Measurements from ENCODE around the gene ATXN1. TPM values are rescaled to one million over a fixed set of nuclear protein-coding genes. Genes with fewer than 3 reads are reported as not detected.

The ATXN1 gene
- polyA plus RNA-seq, 1 donor from 2014 or later = 28.2 TPM

DNA sequence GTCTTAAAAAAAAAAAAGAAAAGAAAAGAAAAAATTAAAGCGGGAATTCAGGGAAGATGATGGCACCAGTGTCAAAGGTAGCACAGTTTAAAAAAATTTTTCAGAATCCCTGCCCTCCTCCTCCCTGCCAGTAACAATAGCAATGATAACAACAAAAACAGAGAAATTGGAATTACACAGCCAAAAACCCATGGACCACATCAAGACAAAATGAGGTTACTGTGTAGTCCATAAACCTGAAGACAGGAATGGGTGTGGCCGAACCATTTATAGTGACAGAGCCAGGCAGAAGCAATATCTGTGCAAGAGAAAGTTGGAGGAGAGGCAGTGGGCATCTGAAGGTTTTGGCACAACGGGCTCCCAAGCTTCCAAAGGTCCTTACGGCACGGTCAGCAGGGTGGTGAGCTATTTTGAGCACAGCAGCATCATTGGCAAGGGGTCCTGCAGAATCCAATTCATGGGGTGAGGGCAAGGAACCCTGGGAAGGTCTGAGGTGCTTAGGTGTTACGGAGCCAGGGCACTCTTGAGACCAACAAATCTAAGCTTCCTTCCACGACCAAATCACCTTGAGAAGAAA, 320.5 kb downstream of the ATXN1 start:
- Histone ChIP-seq H3K9me2 (ENCODE audit: insufficient read depth, low read length) (no peaks in the 10 kb centered on the region), H3K4me3 (ENCODE audit: low read length) (no peak overlapping the region), H3K9me3 (ENCODE audit: low read length) (no peaks in the 10 kb centered on the region), H3K9ac (ENCODE audit: low read length) (no peak overlapping the region), H2AFZ (ENCODE audit: low read depth, low read length) (no peak overlapping the region), H3K79me2 (replicated peaks; ENCODE audit: insufficient read depth, low read length) (no peaks in the 10 kb centered on the region), H3K27me3 (ENCODE audit: insufficient read depth, low read depth, low read length) (no peaks in the 10 kb centered on the region), H3F3A (ENCODE audit: insufficient read depth, low read length, poor library complexity, severe bottlenecking) (no peaks in the 10 kb centered on the region), H3K27ac (ENCODE audit: low read length) (no peak overlapping the region), H4K20me1 (ENCODE audit: insufficient read depth) (no peaks in the 10 kb centered on the region), H3K4me2 (ENCODE audit: low read length) (no peak overlapping the region), H3K36me3 (ENCODE audit: insufficient read depth, low read length) (no peaks in the 10 kb centered on the region)
- TF ChIP-seq, protein P1, sequence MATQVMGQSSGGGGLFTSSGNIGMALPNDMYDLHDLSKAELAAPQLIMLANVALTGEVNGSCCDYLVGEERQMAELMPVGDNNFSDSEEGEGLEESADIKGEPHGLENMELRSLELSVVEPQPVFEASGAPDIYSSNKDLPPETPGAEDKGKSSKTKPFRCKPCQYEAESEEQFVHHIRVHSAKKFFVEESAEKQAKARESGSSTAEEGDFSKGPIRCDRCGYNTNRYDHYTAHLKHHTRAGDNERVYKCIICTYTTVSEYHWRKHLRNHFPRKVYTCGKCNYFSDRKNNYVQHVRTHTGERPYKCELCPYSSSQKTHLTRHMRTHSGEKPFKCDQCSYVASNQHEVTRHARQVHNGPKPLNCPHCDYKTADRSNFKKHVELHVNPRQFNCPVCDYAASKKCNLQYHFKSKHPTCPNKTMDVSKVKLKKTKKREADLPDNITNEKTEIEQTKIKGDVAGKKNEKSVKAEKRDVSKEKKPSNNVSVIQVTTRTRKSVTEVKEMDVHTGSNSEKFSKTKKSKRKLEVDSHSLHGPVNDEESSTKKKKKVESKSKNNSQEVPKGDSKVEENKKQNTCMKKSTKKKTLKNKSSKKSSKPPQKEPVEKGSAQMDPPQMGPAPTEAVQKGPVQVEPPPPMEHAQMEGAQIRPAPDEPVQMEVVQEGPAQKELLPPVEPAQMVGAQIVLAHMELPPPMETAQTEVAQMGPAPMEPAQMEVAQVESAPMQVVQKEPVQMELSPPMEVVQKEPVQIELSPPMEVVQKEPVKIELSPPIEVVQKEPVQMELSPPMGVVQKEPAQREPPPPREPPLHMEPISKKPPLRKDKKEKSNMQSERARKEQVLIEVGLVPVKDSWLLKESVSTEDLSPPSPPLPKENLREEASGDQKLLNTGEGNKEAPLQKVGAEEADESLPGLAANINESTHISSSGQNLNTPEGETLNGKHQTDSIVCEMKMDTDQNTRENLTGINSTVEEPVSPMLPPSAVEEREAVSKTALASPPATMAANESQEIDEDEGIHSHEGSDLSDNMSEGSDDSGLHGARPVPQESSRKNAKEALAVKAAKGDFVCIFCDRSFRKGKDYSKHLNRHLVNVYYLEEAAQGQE (IDR thresholded peaks at IDR 0.05; ENCODE audit: borderline replicate concordance) = no peak

DNA sequence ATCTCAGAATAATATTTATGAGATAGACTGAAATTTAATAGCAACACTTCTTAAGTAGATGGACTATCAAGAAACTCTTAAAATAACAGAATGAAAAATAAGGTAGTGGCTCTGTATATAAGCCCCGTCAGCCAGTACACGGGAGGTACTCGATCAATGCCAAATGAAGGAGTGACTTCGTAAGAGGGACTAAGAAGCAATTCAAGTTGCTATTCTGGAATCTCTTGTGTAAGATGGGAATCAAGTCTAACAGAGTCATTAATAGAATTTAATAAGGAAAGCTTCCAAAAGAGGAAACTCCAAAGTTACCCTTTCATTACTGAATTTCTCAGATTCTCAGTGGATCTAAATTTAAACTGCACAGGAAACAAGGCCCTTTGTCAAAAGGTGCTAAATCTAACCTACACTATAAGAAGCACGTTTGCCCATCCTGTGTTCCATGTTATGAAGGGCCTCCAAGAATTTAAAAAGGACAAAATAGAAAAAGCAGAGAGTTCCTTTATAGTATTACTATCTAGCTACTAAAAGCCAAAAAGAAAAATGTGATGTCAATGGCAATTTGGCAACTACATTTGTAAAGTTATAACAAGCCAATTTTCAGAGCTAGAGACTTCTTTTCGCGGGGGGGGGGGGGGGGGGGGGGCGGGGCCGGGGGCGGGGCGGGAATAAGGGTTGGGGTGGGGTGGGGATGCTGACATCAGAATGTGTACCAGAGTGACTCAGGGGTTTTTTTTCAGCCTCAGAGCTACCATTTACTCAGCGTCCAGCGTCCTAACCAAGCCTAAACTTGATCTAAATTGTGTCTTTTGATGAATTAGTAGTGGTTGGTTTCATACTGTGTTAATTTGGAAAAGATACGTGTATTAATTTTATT, 322.3 kb downstream of the ATXN1 start:
- no peak overlapping the region for H3K4me3 ChIP-seq (ENCODE audit: low read length)
- no peaks in the 10 kb centered on the region for H4K20me1 ChIP-seq (ENCODE audit: insufficient read depth)
- no peaks in the 10 kb centered on the region for H3K27me3 ChIP-seq (ENCODE audit: insufficient read depth, low read depth, low read length)
- H2AFZ ChIP-seq (ENCODE audit: low read depth, low read length) = no peak overlapping the region
- no peak overlapping the region for H3K4me2 ChIP-seq (ENCODE audit: low read length)
- no peaks in the 10 kb centered on the region for H3K79me2 ChIP-seq (replicated peaks; ENCODE audit: insufficient read depth, low read length)
- no peaks in the 10 kb centered on the region for H3K9me2 ChIP-seq (ENCODE audit: insufficient read depth, low read length)
- no peaks in the 10 kb centered on the region for H3F3A ChIP-seq (ENCODE audit: insufficient read depth, low read length, poor library complexity, severe bottlenecking)
- no peaks in the 10 kb centered on the region for H3K9me3 ChIP-seq (ENCODE audit: low read length)
- TF ChIP-seq SMC3 (conservative IDR thresholded peaks at IDR 0.05; ENCODE audit: poor library complexity) (no peak), POLR2AphosphoS5 (IDR thresholded peaks at IDR 0.05) (no peak), EZH2 (IDR thresholded peaks at IDR 0.05; ENCODE audit: borderline replicate concordance, insufficient read depth, low read length, poor library complexity, severe bottlenecking) (no peak), RAD21 (conservative IDR thresholded peaks at IDR 0.05) (no peak), MXI1 (conservative IDR thresholded peaks at IDR 0.05; ENCODE audit: poor library complexity, severe bottlenecking) (no peak), TAF1 (IDR thresholded peaks at IDR 0.05; ENCODE audit: low read depth) (no peak), EP300 (conservative IDR thresholded peaks at IDR 0.05; ENCODE audit: poor library complexity, severe bottlenecking) (no peak)
- TF ChIP-seq, protein P2, sequence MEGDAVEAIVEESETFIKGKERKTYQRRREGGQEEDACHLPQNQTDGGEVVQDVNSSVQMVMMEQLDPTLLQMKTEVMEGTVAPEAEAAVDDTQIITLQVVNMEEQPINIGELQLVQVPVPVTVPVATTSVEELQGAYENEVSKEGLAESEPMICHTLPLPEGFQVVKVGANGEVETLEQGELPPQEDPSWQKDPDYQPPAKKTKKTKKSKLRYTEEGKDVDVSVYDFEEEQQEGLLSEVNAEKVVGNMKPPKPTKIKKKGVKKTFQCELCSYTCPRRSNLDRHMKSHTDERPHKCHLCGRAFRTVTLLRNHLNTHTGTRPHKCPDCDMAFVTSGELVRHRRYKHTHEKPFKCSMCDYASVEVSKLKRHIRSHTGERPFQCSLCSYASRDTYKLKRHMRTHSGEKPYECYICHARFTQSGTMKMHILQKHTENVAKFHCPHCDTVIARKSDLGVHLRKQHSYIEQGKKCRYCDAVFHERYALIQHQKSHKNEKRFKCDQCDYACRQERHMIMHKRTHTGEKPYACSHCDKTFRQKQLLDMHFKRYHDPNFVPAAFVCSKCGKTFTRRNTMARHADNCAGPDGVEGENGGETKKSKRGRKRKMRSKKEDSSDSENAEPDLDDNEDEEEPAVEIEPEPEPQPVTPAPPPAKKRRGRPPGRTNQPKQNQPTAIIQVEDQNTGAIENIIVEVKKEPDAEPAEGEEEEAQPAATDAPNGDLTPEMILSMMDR (IDR thresholded peaks at IDR 0.05; ENCODE audit: poor library complexity, severe bottlenecking) = no peak
- TF ChIP-seq, protein P1 (IDR thresholded peaks at IDR 0.05; ENCODE audit: borderline replicate concordance) = no peak
- no peaks in the 10 kb centered on the region for H3K36me3 ChIP-seq (ENCODE audit: insufficient read depth, low read length)
- H3K9ac ChIP-seq (ENCODE audit: low read length) = no peak overlapping the region
- no peak overlapping the region for H3K27ac ChIP-seq (ENCODE audit: low read length)

Data from neural cell (in vitro differentiated cells).